Natural killer cell (primary cell): ENCODE measurements around the gene PTPRCAP. TPM values are rescaled to one million over a fixed set of nuclear protein-coding genes. Genes with fewer than 3 reads are reported as not detected.

Source experiments
- ATAC-seq, 3 donors: fragments of 150-1000 bp in 2 of 3; fragments of 200-7000 bp in 1 of 3; cut with Tn5 transposase; 1 replicate in 1 of 3; 2 replicates in 2 of 3; pipeline ENCODE4 v1.10.0; 2021; ENCODE audit warnings: mild to moderate bottlenecking in 2 of 3, moderate library complexity in 2 of 3
- DNase-seq, 2 donors: peaks; one replicate each; pipeline versions ENCODE4 v3.0.0 to v3.0.0-alpha.2; 2013 to 2021; ENCODE audit warnings: mixed read lengths in 1 of 2
- H3K27ac ChIP-seq: one replicate; pipeline ENCODE4 v1.5.1; 2013; ENCODE audit warnings: mild to moderate bottlenecking, low read length
- H3K27me3 ChIP-seq: one replicate; pipeline ENCODE4 v1.6.1; 2013; ENCODE audit warnings: low read length; ENCODE audit not compliant: control insufficient read depth, insufficient read depth
- H3K36me3 ChIP-seq: one replicate; pipeline ENCODE4 v1.6.1; 2013; ENCODE audit warnings: low read length; ENCODE audit not compliant: control insufficient read depth, insufficient read depth
- H3K4me1 ChIP-seq: one replicate; pipeline ENCODE4 v1.6.1; 2013; ENCODE audit warnings: low read length; ENCODE audit not compliant: control insufficient read depth, insufficient read depth
- H3K4me3 ChIP-seq: one replicate; pipeline ENCODE4 v1.5.1; 2013; ENCODE audit warnings: low read length
- H3K9me3 ChIP-seq: one replicate; pipeline ENCODE4 v1.6.1; 2013; ENCODE audit warnings: low read length; ENCODE audit not compliant: control insufficient read depth, insufficient read depth
- H3K27ac Mint-ChIP-seq, 2 donors: one replicate each; pipeline ENCODE4 v1.8.0; 2022; ENCODE audit warnings: mild to moderate bottlenecking in 2 of 2, mixed read lengths in 2 of 2, moderate library complexity in 1 of 2
- H3K27me3 Mint-ChIP-seq, 2 donors: one replicate each; pipeline ENCODE4 v1.8.0; 2022; ENCODE audit warnings: low read depth in 2 of 2, mixed read lengths in 2 of 2
- H3K36me3 Mint-ChIP-seq: one replicate; pipeline ENCODE4 v1.8.0; 2022; ENCODE audit warnings: mixed read lengths
- H3K4me1 Mint-ChIP-seq, 2 donors: one replicate each; pipeline ENCODE4 v1.8.0; 2022; ENCODE audit warnings: mixed read lengths in 2 of 2
- H3K4me3 Mint-ChIP-seq: one replicate; pipeline ENCODE4 v1.8.0; 2022; ENCODE audit warnings: mild to moderate bottlenecking, moderate library complexity, mixed read lengths
- H3K9me3 Mint-ChIP-seq, 2 donors: one replicate each; pipeline ENCODE4 v1.8.0; 2022; ENCODE audit warnings: mixed read lengths in 2 of 2
- CTCF ChIP-seq: fragments of 200-600 bp; IDR thresholded peaks from one replicate; pipeline ENCODE4 v1.8.0; 2022; ENCODE audit warnings: antibody characterized with exemption
- WGBS: methylation state at CpG from one replicate; pipeline ENCODE4 v1.1.7; 2013; ENCODE audit warnings: missing lambda C conversion rate; ENCODE audit not compliant: insufficient coverage; 5-methylcytosine and 5-hydroxymethylcytosine counted together
- intact Hi-C: fragments of 100-400 bp; cut with micrococcal nuclease; formaldehyde crosslinking; loops from one replicate; pipeline ENCODE4 v1.14.2; 2022
- total RNA-seq, 4 donors: library from RNA; stranded (reverse); fragments of 120-200 nt in 1 of 4; gene quantifications; one replicate each; pipeline versions ENCODE4 v1.2.3 to v1.2.4, GENCODE V29; 2013 to 2022

Gene PTPRCAP
- total RNA-seq, 3 donors from 2014 or later (not counting 1 experiment from before 2014, with no cell fraction given): 240 to 301 (median 269) TPM

- DNase-seq (no peak), ATAC-seq (no peak)
- Histone ChIP-seq H3K4me1 (peaks cover 64% of the 10 kb centered on the region), H3K27ac (no peak overlapping the region), H3K4me3 (no peak overlapping the region), H3K36me3 (peaks cover 54% of the 10 kb centered on the region), H3K9me3 (no peaks in the 10 kb centered on the region), H3K27me3 (no peaks in the 10 kb centered on the region)
- no peaks in the 10 kb centered on the region for H3K9me3 Mint-ChIP-seq
- no peaks in the 10 kb centered on the region for H3K27me3 Mint-ChIP-seq
- H3K36me3 Mint-ChIP-seq: no peaks in the 10 kb centered on the region
- peak overlapping the region; percentile 65 for H3K4me3 Mint-ChIP-seq
- peak overlapping the region; percentile 29 to 64 for H3K27ac Mint-ChIP-seq
- 91% methylated on average over 24 of the region's 24 CpGs for WGBS
- no peak for TF ChIP-seq CTCF
- intact Hi-C loops: no loop called here
- peaks cover 21 to 40% of the 10 kb centered on the region in 2 donors for H3K4me1 Mint-ChIP-seq
These were observed 39.4 kb downstream of the PTPRCAP start for GRCh38 chr11:67397986-67398660.

GRCh38 chr11:67397536-67397935, 39.9 kb downstream of the PTPRCAP start:
- H3K4me3 ChIP-seq: no peak overlapping the region
- ATAC-seq: no peak
- no peaks in the 10 kb centered on the region for H3K9me3 Mint-ChIP-seq
- peak overlapping the region; percentile 64 to 88 for H3K27ac Mint-ChIP-seq
- 75% methylated on average over 6 of the region's 6 CpGs for WGBS
- DNase-seq: no peak
- peaks cover 54% of the 10 kb centered on the region for H3K36me3 ChIP-seq
- no peaks in the 10 kb centered on the region for H3K27me3 ChIP-seq
- H3K4me3 Mint-ChIP-seq: peak overlapping the region; percentile 65
- no peaks in the 10 kb centered on the region for H3K9me3 ChIP-seq
- no peaks in the 10 kb centered on the region for H3K27me3 Mint-ChIP-seq
- peaks cover 25 to 45% of the 10 kb centered on the region in 2 donors for H3K4me1 Mint-ChIP-seq
- no peak for TF ChIP-seq CTCF
- intact Hi-C loops: no loop called here
- no peak overlapping the region for H3K27ac ChIP-seq
- no peaks in the 10 kb centered on the region for H3K36me3 Mint-ChIP-seq
- H3K4me1 ChIP-seq: peaks cover 62% of the 10 kb centered on the region

- H3K36me3 Mint-ChIP-seq: no peaks in the 10 kb centered on the region
- Histone ChIP-seq H3K4me3 (no peak overlapping the region), H3K27ac (peak overlapping the region; percentile 9), H3K9me3 (no peaks in the 10 kb centered on the region), H3K4me1 (peaks cover 61% of the 10 kb centered on the region), H3K27me3 (no peaks in the 10 kb centered on the region), H3K36me3 (peaks cover 54% of the 10 kb centered on the region)
- no peaks in the 10 kb centered on the region for H3K9me3 Mint-ChIP-seq
- H3K27me3 Mint-ChIP-seq: no peaks in the 10 kb centered on the region
- 10% methylated on average over 11 of the region's 13 CpGs for WGBS
- peaks cover 29 to 50% of the 10 kb centered on the region in 2 donors for H3K4me1 Mint-ChIP-seq
- H3K4me3 Mint-ChIP-seq: no peak overlapping the region
- H3K27ac Mint-ChIP-seq: peak overlapping the region; percentile 68 to 88
- DNase-seq: peak in 1 of 2 donors; percentile 58
- ATAC-seq: no peak
- intact Hi-C loops: no loop called here
- TF ChIP-seq CTCF: no peak
These were observed 40.7 kb downstream of the PTPRCAP start for GRCh38 chr11:67396587-67397389.
